IMR-90 (cell line): ENCODE measurements around the gene NPAS3. TPM values are rescaled to one million over a fixed set of nuclear protein-coding genes. Genes with fewer than 3 reads are reported as not detected.

Source experiments
- ATAC-seq: fragments of 200-7000 bp; cut with Tn5 transposase; 2 replicates; pipeline ENCODE4 v1.9.1; 2020; ENCODE audit warnings: low read depth, mild to moderate bottlenecking, moderate library complexity
- BruUV-seq: library from RNA; stranded (reverse); fragments of 400-500 nt; replicated peaks from 2 replicates; lab custom pipeline; 2021; lab: Mats Ljungman, UMichigan
- CTCF ChIA-PET: fragments of 300-600 bp; formaldehyde crosslinking; extraction: SDS; loops from one replicate; lab custom pipeline; 2021; ENCODE audit warnings: antibody characterized with exemption; lab: Yijun Ruan, JAX
- POLR2A ChIA-PET: fragments of 300-600 bp; sonication (Branson Sonifier 250); formaldehyde crosslinking; loops from one replicate; lab custom pipeline; 2022; ENCODE audit warnings: antibody characterized with exemption; ENCODE audit not compliant: unreplicated experiment; lab: Charles Lee
- DNase-seq: peaks from one replicate; pipeline ENCODE4 v3.0.0; 2013
- H2AFZ ChIP-seq: replicated peaks from 2 replicates; pipeline ENCODE3; 2013; ENCODE audit warnings: low read length, mild to moderate bottlenecking; ENCODE audit not compliant: poor library complexity
- H2AK5ac ChIP-seq: 2 replicates; pipeline ENCODE4 v1.6.1; 2013; ENCODE audit warnings: low read depth, low read length, inconsistent platforms
- H2AK9ac ChIP-seq: replicated peaks from 2 replicates; pipeline ENCODE3; 2013; ENCODE audit warnings: mild to moderate bottlenecking, low read depth, low read length, moderate library complexity; ENCODE audit not compliant: poor library complexity
- H2BK120ac ChIP-seq: 2 replicates; pipeline ENCODE4 v1.6.1; 2013; ENCODE audit warnings: low read depth, low read length, inconsistent platforms
- H2BK15ac ChIP-seq: 3 replicates; pipeline ENCODE4 v1.6.1; 2013; ENCODE audit warnings: low read depth, low read length, inconsistent platforms
- H2BK20ac ChIP-seq: 2 replicates; pipeline ENCODE4 v1.6.1; 2013; ENCODE audit warnings: low read depth, mild to moderate bottlenecking, inconsistent platforms, low read length, moderate library complexity
- H2BK5ac ChIP-seq: 2 replicates; pipeline ENCODE4 v1.6.1; 2013; ENCODE audit warnings: mild to moderate bottlenecking, low read depth, low read length, inconsistent platforms; ENCODE audit not compliant: poor library complexity, severe bottlenecking
- H3K14ac ChIP-seq: replicated peaks from 2 replicates; pipeline ENCODE4 v1.6.1; 2013; ENCODE audit warnings: low read depth, low read length, inconsistent platforms
- H3K18ac ChIP-seq: 2 replicates; pipeline ENCODE4 v1.6.1; 2013; ENCODE audit warnings: low read depth, low read length, control low read depth
- H3K23ac ChIP-seq: 2 replicates; pipeline ENCODE4 v1.6.1; 2013; ENCODE audit warnings: low read depth, low read length, inconsistent platforms
- H3K27ac ChIP-seq: 2 replicates; pipeline ENCODE4 v1.5.1; 2013; ENCODE audit warnings: mild to moderate bottlenecking, control low read depth, low read length; ENCODE audit not compliant: insufficient read depth
- H3K27me3 ChIP-seq: 2 replicates; pipeline ENCODE4 v1.6.1; 2013; ENCODE audit warnings: low read length; ENCODE audit not compliant: control insufficient read depth, insufficient read depth
- H3K36me3 ChIP-seq: 2 replicates; pipeline ENCODE4 v1.6.1; 2013; ENCODE audit warnings: low read length, mixed read lengths; ENCODE audit not compliant: control insufficient read depth, insufficient read depth
- H3K4ac ChIP-seq: 2 replicates; pipeline ENCODE4 v1.6.1; 2013; ENCODE audit warnings: low read depth, low read length, inconsistent platforms
- H3K4me1 ChIP-seq: 2 replicates; pipeline ENCODE4 v1.6.1; 2013; ENCODE audit warnings: low read length, mixed read lengths; ENCODE audit not compliant: control insufficient read depth, insufficient read depth
- H3K4me2 ChIP-seq: 2 replicates; pipeline ENCODE4 v1.6.1; 2013; ENCODE audit warnings: low read depth, mild to moderate bottlenecking, control low read depth, low read length, moderate library complexity
- H3K4me3 ChIP-seq: 2 replicates; pipeline ENCODE4 v1.5.1; 2013; ENCODE audit warnings: low read depth, mild to moderate bottlenecking, control low read depth, low read length, moderate library complexity; ENCODE audit not compliant: insufficient read depth
- H3K56ac ChIP-seq: 2 replicates; pipeline ENCODE4 v1.6.1; 2013; ENCODE audit warnings: low read length, inconsistent platforms; ENCODE audit not compliant: insufficient read depth; ENCODE audit errors: extremely low read depth
- H3K79me1 ChIP-seq, 2 experiments: 2 replicates each; pipeline ENCODE4 v1.6.1; 2013; ENCODE audit warnings: low read length in 2 of 2, inconsistent platforms in 1 of 2, low read depth in 1 of 2
- H3K9ac ChIP-seq: 2 replicates; pipeline ENCODE4 v1.6.1; 2013; ENCODE audit warnings: low read depth, low read length, control low read depth
- H3K9me1 ChIP-seq: 2 replicates; pipeline ENCODE4 v1.6.1; 2013; ENCODE audit warnings: low read length, inconsistent platforms; ENCODE audit not compliant: insufficient read depth
- H3K9me3 ChIP-seq: 2 replicates; pipeline ENCODE4 v1.6.1; 2013; ENCODE audit warnings: low read length; ENCODE audit not compliant: control insufficient read depth, insufficient read depth
- H4K20me1 ChIP-seq: 2 replicates; pipeline ENCODE4 v1.6.1; 2013; ENCODE audit warnings: low read length, inconsistent platforms; ENCODE audit not compliant: insufficient read depth
- H4K5ac ChIP-seq: 2 replicates; pipeline ENCODE4 v1.6.1; 2013; ENCODE audit warnings: mild to moderate bottlenecking, low read depth, low read length, control low read depth
- H4K8ac ChIP-seq, 2 experiments: 2 replicates each; pipeline ENCODE4 v1.6.1; 2013; ENCODE audit warnings: low read depth in 2 of 2, low read length in 2 of 2, control low read depth in 1 of 2, inconsistent platforms in 1 of 2
- H4K91ac ChIP-seq: 2 replicates; pipeline ENCODE4 v1.6.1; 2013; ENCODE audit warnings: low read depth, low read length, inconsistent platforms; ENCODE audit not compliant: insufficient read depth
- BHLHE40 ChIP-seq: fragments of 150-350 bp; IDR thresholded peaks from 2 replicates; pipeline ENCODE4 v1.6.1; 2016; ENCODE audit warnings: mild to moderate bottlenecking, low read depth, low read length
- CEBPB ChIP-seq: IDR thresholded peaks from 2 replicates; pipeline ENCODE4 v1.6.1; 2012; ENCODE audit warnings: low read depth, low read length, improper control_type of control experiment
- CHD1 ChIP-seq: IDR thresholded peaks from 2 replicates; pipeline ENCODE4 v1.6.1; 2012; ENCODE audit warnings: low read depth, low read length, improper control_type of control experiment
- CTCF ChIP-seq: conservative IDR thresholded peaks from 2 replicates; pipeline ENCODE4 v1.5.1; 2012; ENCODE audit warnings: mild to moderate bottlenecking, low read depth, low read length, improper control_type of control experiment
- FOS ChIP-seq: fragments of 150-350 bp; IDR thresholded peaks from 2 replicates; pipeline ENCODE4 v1.6.1; 2016; ENCODE audit warnings: low read depth, low read length
- MAFK ChIP-seq: IDR thresholded peaks from 2 replicates; pipeline ENCODE4 v1.6.1; 2012; ENCODE audit warnings: low read depth, low read length, improper control_type of control experiment
- MAZ ChIP-seq: IDR thresholded peaks from 2 replicates; pipeline ENCODE4 v1.6.1; 2012; ENCODE audit warnings: low read depth, mild to moderate bottlenecking, low read length, improper control_type of control experiment, moderate library complexity, borderline replicate concordance
- MXI1 ChIP-seq: IDR thresholded peaks from 2 replicates; pipeline ENCODE4 v1.6.1; 2012; ENCODE audit warnings: low read depth, mild to moderate bottlenecking, low read length, moderate library complexity, borderline replicate concordance
- NFE2L2 ChIP-seq: fragments of 150-350 bp; IDR thresholded peaks from 2 replicates; pipeline ENCODE4 v1.6.1; 2016; ENCODE audit warnings: low read depth, mild to moderate bottlenecking, low read length
- POLR2A ChIP-seq: IDR thresholded peaks from 2 replicates; pipeline ENCODE4 v1.6.1; 2012; ENCODE audit warnings: mild to moderate bottlenecking, low read depth, low read length
- RAD21 ChIP-seq: IDR thresholded peaks from 2 replicates; pipeline ENCODE4 v1.6.1; 2012; ENCODE audit warnings: low read length, improper control_type of control experiment
- RCOR1 ChIP-seq: IDR thresholded peaks from 2 replicates; pipeline ENCODE4 v1.6.1; 2012; ENCODE audit warnings: mild to moderate bottlenecking, low read length, improper control_type of control experiment; ENCODE audit not compliant: insufficient replicate concordance
- RFX5 ChIP-seq: IDR thresholded peaks from 2 replicates; pipeline ENCODE4 v1.8.0; 2012; ENCODE audit warnings: low read depth, mild to moderate bottlenecking, low read length, moderate library complexity
- SMC3 ChIP-seq: fragments of 150-350 bp; IDR thresholded peaks from 2 replicates; pipeline ENCODE4 v1.6.1; 2016; ENCODE audit warnings: low read depth, mild to moderate bottlenecking, antibody characterized with exemption, low read length, moderate library complexity
- WGBS, 2 experiments: methylation state at CpG; one replicate each; pipeline versions ENCODE4 v1.1.5 to v1.1.7; 2013; ENCODE audit warnings: missing lambda C conversion rate in 2 of 2; ENCODE audit not compliant: insufficient read length in 1 of 2; ENCODE audit errors: extremely low coverage in 2 of 2; 5-methylcytosine and 5-hydroxymethylcytosine counted together
- dilution Hi-C: fragments of 300-500 bp; cut with HindIII; formaldehyde crosslinking; loops from one replicate; pipeline ENCODE4 v1.14.3; 2018; ENCODE audit warnings: low sequenced_read_pairs; ENCODE audit not compliant: unreplicated experiment
- in situ Hi-C: fragments of 300-500 bp; cut with MboI; formaldehyde crosslinking; loops from 3 replicates; pipeline ENCODE4 v1.14.3; 2019; ENCODE audit warnings: low sequenced_read_pairs, inconsistent platforms, mixed read lengths
- intact Hi-C: fragments of 100-400 bp; cut with micrococcal nuclease; formaldehyde crosslinking; loops from 2 replicates; pipeline ENCODE4 v1.10.0; 2022
- polyA plus RNA-seq, 3 experiments: library from polyadenylated mRNA; depleted of rRNA; stranded (reverse); fragments of >200 nt; gene quantifications; 2 replicates each; pipeline ENCODE4 v1.2.3, GENCODE V29; 2012; ENCODE audit warnings: low replicate concordance in 1 of 3
- total RNA-seq: library from RNA; depleted of rRNA; stranded (reverse); fragments of >200 nt; gene quantifications from 2 replicates; pipeline ENCODE4 v1.2.3, GENCODE V29; 2012
- TF ChIP-seq, protein P1 (sequence below): fragments of 150-350 bp; IDR thresholded peaks from 2 replicates; pipeline ENCODE4 v1.6.1; 2017; ENCODE audit warnings: mild to moderate bottlenecking, antibody characterized with exemption, low read length, low read depth
- TF ChIP-seq, protein P2 (sequence below): fragments of 150-350 bp; IDR thresholded peaks from 2 replicates; pipeline ENCODE4 v1.6.1; 2016; ENCODE audit warnings: low read depth, mild to moderate bottlenecking, low read length, moderate library complexity, borderline replicate concordance

The NPAS3 gene
- total and polyA plus RNA-seq, 2 of the 4 experiments (the other 2 are of a cell fraction), result not detected

DNA sequence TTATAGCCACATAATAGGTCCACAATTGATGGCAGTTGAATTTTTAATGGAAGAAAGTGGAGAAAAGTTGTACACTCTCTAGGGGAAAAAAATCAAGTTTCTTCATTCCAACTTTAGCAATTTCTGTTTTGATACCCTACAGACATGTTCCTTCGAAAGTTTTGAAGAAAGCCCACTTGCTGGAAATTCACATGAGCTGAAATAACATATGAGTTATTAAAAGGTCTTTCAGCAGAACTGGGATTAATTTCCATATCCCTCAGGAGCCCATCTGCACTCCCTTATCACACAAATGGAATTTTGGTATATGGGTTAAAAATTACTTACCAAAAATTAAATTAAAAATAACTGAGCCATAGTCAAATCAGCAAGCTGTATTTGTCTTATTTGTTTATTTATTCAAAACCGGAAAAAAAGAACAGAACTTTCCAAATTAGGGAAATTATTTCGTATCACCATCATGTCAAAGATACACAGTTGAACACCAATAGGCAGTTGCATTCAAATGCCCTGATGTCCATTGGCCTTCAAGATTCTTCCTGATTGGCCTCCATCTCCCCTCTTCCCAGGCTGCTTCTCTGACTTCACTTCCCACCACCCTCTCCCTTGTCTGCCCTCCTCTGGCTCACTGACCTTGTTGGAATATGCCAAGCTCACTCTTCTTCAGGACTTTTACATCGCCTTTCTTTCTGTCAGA, 566.7 kb downstream of the NPAS3 start:
- ChIA-PET CTCF (no interaction called here), POLR2A (no interaction called here)
- Histone ChIP-seq H3K56ac (no peak overlapping the region), H3K4me1 (no peaks in the 10 kb centered on the region), H3K14ac (no peak overlapping the region), H3K18ac (no peak overlapping the region), H2AFZ (no peak overlapping the region), H2BK5ac (no peak overlapping the region), H4K8ac (no peak overlapping the region), H3K9me3 (no peaks in the 10 kb centered on the region), H2BK20ac (no peak overlapping the region), H3K23ac (no peak overlapping the region), H3K27me3 (no peaks in the 10 kb centered on the region), H4K5ac (no peak overlapping the region), H3K4me3 (no peak overlapping the region), H4K91ac (no peak overlapping the region), H2BK120ac (no peak overlapping the region), H3K4me2 (no peak overlapping the region), H3K4ac (no peak overlapping the region), H2AK5ac (no peak overlapping the region), H3K79me1 (no peaks in the 10 kb centered on the region), H3K9ac (no peak overlapping the region), H4K20me1 (no peaks in the 10 kb centered on the region), H3K9me1 (no peaks in the 10 kb centered on the region), H2BK15ac (no peak overlapping the region), H3K36me3 (no peaks in the 10 kb centered on the region), H2AK9ac (no peak overlapping the region), H3K27ac (no peak overlapping the region)
- ATAC-seq, result no peak
- DNase-seq, result no peak
- no TSS peak for BruUV-seq
- in situ Hi-C loops, result no loop called here
- no peak for TF ChIP-seq SMC3
- TF ChIP-seq RFX5, result no peak
- TF ChIP-seq BHLHE40, result no peak
- TF ChIP-seq FOS, result no peak
- TF ChIP-seq CTCF, result no peak
- no peak for TF ChIP-seq NFE2L2
- TF ChIP-seq CEBPB, result no peak
- TF ChIP-seq POLR2A, result no peak
- TF ChIP-seq, protein P1, sequence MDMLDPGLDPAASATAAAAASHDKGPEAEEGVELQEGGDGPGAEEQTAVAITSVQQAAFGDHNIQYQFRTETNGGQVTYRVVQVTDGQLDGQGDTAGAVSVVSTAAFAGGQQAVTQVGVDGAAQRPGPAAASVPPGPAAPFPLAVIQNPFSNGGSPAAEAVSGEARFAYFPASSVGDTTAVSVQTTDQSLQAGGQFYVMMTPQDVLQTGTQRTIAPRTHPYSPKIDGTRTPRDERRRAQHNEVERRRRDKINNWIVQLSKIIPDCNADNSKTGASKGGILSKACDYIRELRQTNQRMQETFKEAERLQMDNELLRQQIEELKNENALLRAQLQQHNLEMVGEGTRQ, result no peak
- no peak for TF ChIP-seq MAFK
- TF ChIP-seq CHD1, result no peak
- no peak for TF ChIP-seq RCOR1
- TF ChIP-seq, protein P2, sequence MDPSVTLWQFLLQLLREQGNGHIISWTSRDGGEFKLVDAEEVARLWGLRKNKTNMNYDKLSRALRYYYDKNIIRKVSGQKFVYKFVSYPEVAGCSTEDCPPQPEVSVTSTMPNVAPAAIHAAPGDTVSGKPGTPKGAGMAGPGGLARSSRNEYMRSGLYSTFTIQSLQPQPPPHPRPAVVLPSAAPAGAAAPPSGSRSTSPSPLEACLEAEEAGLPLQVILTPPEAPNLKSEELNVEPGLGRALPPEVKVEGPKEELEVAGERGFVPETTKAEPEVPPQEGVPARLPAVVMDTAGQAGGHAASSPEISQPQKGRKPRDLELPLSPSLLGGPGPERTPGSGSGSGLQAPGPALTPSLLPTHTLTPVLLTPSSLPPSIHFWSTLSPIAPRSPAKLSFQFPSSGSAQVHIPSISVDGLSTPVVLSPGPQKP, result no peak
- TF ChIP-seq MAZ, result no peak
- no peak for TF ChIP-seq RAD21
- no peak for TF ChIP-seq MXI1
- intact Hi-C loops, result no loop called here
- dilution Hi-C loops, result no loop called here
- 69% methylated on average over 2 of the region's 4 CpGs; no CpG with 5 or more reads in 1 of the 2 experiments for WGBS, 2 experiments
